Measurements from ENCODE around the gene CNRIP1. TPM values are rescaled to one million over a fixed set of nuclear protein-coding genes. Genes with fewer than 3 reads are reported as not detected.

CNRIP1 gene
- total RNA-seq, result 43.8 and 48.1 TPM in 2 replicates

GRCh38 chr2:68319398-68320117, at the start of gene CNRIP1:
TSS of gene CNRIP1 (minus strand) at chr2:68319949. CDS start at chr2:68319400, 549 bp downstream.

GRCh38 chr2:68365087-68365486, 45.3 kb upstream of the CNRIP1 start, which contains the start of gene PLEK:
TSS of gene PLEK (plus strand) at chr2:68365282. CDS start at chr2:68365352, 70 bp downstream.

GRCh38 chr2:68252400-68253218, 67.1 kb downstream of the CNRIP1 start, which contains the start of gene PPP3R1:
TSS of gene PPP3R1 (minus strand) at chr2:68252532. CDS start at chr2:68252127, 405 bp downstream.

Other genes with a start within 250 kb of the CNRIP1 start
- gene PNO1, start 162.1 kb downstream of the CNRIP1 start, total RNA-seq, result 25.7 and 27.1 TPM in 2 replicates
- gene PPP3R1, start 67.4 kb downstream of the CNRIP1 start, total RNA-seq, result 20.8 and 21.9 TPM in 2 replicates
- under 0.01 TPM in 2 replicates for gene PLEK, start 45.3 kb upstream of the CNRIP1 start, total RNA-seq
- under 0.01 and 0.61 TPM in 2 replicates for gene FBXO48, start 147.3 kb upstream of the CNRIP1 start, total RNA-seq
- 2.6 and 3.2 TPM in 2 replicates for gene APLF, start 147.6 kb upstream of the CNRIP1 start, total RNA-seq

All from epithelial cell of umbilical artery (primary cell).